Testis (tissue), 3 donors: ENCODE measurements around the gene RPN2. TPM values are rescaled to one million over a fixed set of nuclear protein-coding genes. Genes with fewer than 3 reads are reported as not detected.

Experiments
- DNase-seq: peaks from one replicate; pipeline ENCODE4 v3.0.0-alpha.2; 2019
- H3K27ac ChIP-seq, 2 donors: fragments of 200-600 bp; sonication (generic); one replicate each; pipeline ENCODE4 v1.5.1; 2019
- H3K27me3 ChIP-seq: fragments of 200-600 bp; sonication (generic); one replicate; pipeline ENCODE4 v1.5.1; 2019
- H3K36me3 ChIP-seq: fragments of 200-600 bp; sonication (generic); one replicate; pipeline ENCODE4 v1.5.1; 2017; ENCODE audit warnings: low read depth; ENCODE audit errors: missing control alignments
- H3K4me1 ChIP-seq: fragments of 200-600 bp; sonication (generic); one replicate; pipeline ENCODE4 v1.5.1; 2019
- H3K4me3 ChIP-seq, 2 donors: fragments of 200-600 bp; sonication (generic); one replicate each; pipeline ENCODE4 v1.5.1; 2017 to 2019
- H3K9me3 ChIP-seq: fragments of 200-600 bp; sonication (generic); one replicate; pipeline ENCODE4 v1.5.1; 2017
- CTCF ChIP-seq, 3 experiments: fragments of 450-650 bp in 2 of 3; fragments of 200-600 bp in 1 of 3; sonication (generic) in 1 of 3; IDR thresholded peaks; one replicate each; pipeline ENCODE4 v1.5.1; 2016 to 2019; ENCODE audit warnings: antibody characterized with exemption in 3 of 3, mild to moderate bottlenecking in 2 of 3, moderate library complexity in 1 of 3
- POLR2A ChIP-seq: fragments of 450-650 bp; IDR thresholded peaks from one replicate; pipeline ENCODE4 v1.6.1; 2017; ENCODE audit warnings: antibody characterized with exemption, mild to moderate bottlenecking, moderate library complexity
- WGBS, 2 donors: methylation state at CpG; one replicate each; pipeline ENCODE4 v1.1.5; 2018; 5-methylcytosine and 5-hydroxymethylcytosine counted together
- intact Hi-C: fragments of 100-400 bp; cut with DNase I; formaldehyde crosslinking; loops from one replicate; pipeline ENCODE4 v1.15.1; 2023; ENCODE audit warnings: low total_unique reads
- polyA plus RNA-seq: library from polyadenylated mRNA; stranded (reverse); fragments of 350-450 nt; fragmentation: Illumina TruSeq; extraction: RNeasy Lipid Tissue Mini Kit (QIAGEN cat#74804); gene quantifications from one replicate; pipeline ENCODE4 v1.2.3, GENCODE V29; 2014; ENCODE audit warnings: low read depth, low replicate concordance; ENCODE audit not compliant: insufficient read depth
- total RNA-seq, 2 donors: library from RNA; depleted of rRNA; stranded (reverse); fragments of >200 nt; gene quantifications; one replicate each; pipeline ENCODE4 v1.2.3, GENCODE V29; 2016

The RPN2 gene
- total and polyA plus RNA-seq, 3 donors from 2014 or later = 200 to 284 (median 235) TPM

DNA sequence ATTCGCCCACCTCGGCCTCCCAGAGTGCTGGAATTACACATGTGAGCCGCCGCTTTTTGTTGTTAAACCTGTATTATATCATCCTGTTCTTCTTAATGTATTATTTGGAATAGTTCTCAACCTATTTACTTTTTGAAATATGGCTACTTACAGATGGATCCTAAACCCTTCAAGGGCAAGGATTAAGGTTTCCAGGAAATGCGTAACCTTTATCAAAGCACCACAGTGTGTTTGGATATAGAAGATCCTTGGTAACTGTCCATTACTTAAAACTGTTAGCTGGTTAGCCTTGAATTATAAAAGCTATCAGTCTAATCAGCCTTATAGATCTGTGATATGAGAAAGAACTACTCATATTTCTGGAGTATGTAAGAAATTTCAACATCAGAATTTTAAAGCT lies 12.3 kb upstream of the RPN2 start:
- H3K27me3 ChIP-seq = no peaks in the 10 kb centered on the region
- no peak overlapping the region for H3K27ac ChIP-seq
- H3K4me1 ChIP-seq = no peaks in the 10 kb centered on the region
- intact Hi-C loops = no loop called here
- 96% methylated on average over 5 of the region's 5 CpGs for WGBS, 2 donors
- TF ChIP-seq POLR2A = no peak
- no peak for TF ChIP-seq CTCF (IDR thresholded peaks at IDR 0.05)
- H3K36me3 ChIP-seq = no peaks in the 10 kb centered on the region
- H3K4me3 ChIP-seq = no peak overlapping the region
- DNase-seq = no peak
- H3K9me3 ChIP-seq = no peaks in the 10 kb centered on the region

DNA sequence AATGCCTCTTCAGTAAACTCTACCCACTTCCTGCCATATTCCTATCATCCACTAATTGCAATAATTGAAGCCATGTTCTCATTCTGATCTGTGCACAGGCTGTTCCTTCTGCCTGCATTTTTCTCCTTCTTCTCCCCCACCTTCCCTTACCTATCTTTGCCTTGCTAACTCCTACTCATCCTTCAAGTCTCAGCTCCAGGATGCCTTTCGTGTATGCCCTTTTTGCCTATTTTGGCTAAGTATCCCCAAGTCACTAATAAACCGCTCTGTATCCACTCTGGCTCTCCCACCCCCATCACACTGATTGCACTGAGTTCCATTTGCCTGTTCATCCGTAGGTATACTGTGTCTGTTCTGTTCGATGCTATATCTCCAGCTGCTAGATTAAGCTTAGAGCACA lies 6.3 kb upstream of the RPN2 start:
- no peak for TF ChIP-seq CTCF (IDR thresholded peaks at IDR 0.05)
- TF ChIP-seq POLR2A = no peak
- WGBS, 2 donors = 92 to 94% methylated on average over 4 of the region's 4 CpGs

DNA sequence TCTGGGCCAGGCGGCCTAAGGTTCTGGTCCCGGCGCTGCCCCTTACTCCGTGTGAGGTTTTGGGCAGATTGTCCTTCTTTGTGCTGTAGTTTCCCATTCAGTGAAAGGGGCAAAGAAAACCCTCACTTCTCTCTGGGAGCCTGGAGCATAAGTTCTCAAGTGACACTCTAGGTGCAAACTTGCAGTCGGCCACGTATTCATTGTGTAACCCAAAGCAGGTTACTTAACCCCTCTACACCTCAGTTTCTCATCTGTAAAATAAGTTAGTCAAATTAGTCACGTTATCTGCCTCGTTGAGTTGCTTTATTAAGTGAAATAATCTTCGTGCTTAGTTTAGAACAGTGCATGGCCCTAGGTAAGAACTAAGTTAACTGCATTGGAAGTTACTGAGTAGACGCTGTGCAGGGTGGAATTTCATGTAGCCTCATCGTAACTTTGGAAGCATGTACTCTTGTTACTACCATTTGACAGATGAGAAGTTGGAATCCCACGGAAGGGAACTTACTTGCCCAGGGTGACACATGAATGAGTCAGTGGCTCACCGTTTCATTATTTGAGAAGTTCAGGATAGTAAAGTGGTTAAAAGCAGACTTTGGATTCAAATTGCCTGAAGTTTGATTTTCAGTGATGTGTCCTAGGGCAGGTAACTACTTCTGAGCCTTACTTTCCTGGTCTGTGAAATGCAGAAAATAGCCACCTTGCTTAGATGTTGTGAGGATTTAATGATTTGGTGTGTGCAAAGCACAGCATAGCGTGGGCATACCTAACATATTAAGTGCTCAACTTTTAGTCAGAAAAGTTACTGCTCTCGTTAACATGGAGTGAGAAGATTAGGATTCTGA lies 774 bp downstream of the RPN2 start:
- Histone ChIP-seq H3K27ac (peak overlapping the region; percentile 89 to 97), H3K36me3 (no peaks in the 10 kb centered on the region), H3K4me1 (peaks cover 23% of the 10 kb centered on the region), H3K27me3 (no peaks in the 10 kb centered on the region), H3K9me3 (no peaks in the 10 kb centered on the region), H3K4me3 (peak overlapping the region; percentile 83 to 85)
- no peak for TF ChIP-seq CTCF (IDR thresholded peaks at IDR 0.05)
- no peak for TF ChIP-seq POLR2A
- DNase-seq = no peak
- intact Hi-C loops = no loop called here
- WGBS, 2 donors = 3 to 5% methylated on average over 11 to 15 of the region's 15 CpGs

More for the DNA sequence above, 6.3 kb upstream of the RPN2 start:
- Histone ChIP-seq H3K27me3 (no peaks in the 10 kb centered on the region), H3K4me3 (no peak overlapping the region), H3K4me1 (peaks cover 4% of the 10 kb centered on the region), H3K36me3 (no peaks in the 10 kb centered on the region), H3K27ac (no peak overlapping the region), H3K9me3 (no peaks in the 10 kb centered on the region)
- DNase-seq = no peak
- intact Hi-C loops = no loop called here

- intact Hi-C loops = no loop called here
- 88 to 92% methylated on average over 5 of the region's 5 CpGs for WGBS, 2 donors
- no peak for DNase-seq
- Histone ChIP-seq H3K36me3 (no peaks in the 10 kb centered on the region), H3K27me3 (no peaks in the 10 kb centered on the region), H3K9me3 (no peaks in the 10 kb centered on the region), H3K4me1 (peaks cover 9% of the 10 kb centered on the region), H3K27ac (no peak overlapping the region), H3K4me3 (no peak overlapping the region)
- TF ChIP-seq CTCF (IDR thresholded peaks at IDR 0.05) (no peak), POLR2A (no peak)
These were observed 6.6 kb downstream of the RPN2 start for GRCh38 chr20:37185686-37186085.

DNA sequence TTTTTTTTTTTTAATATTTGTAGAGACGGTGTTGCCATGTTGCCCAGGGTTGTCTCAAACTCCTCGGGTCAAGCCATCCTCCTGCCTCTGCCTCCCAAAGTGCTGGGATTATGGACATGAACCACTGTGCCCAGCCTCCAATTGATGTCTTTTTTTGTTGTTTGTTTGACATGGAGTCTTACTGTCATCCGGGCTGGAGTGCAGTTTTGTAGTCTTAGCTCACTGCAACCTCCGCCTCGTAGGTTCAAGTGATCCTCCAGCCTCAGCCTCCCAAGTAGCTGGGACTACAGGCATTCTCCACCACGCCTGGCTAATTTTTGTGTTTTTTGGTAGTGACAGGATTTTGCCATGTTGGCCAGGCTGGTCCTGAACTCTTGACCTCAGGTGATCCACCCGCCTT lies 9.7 kb downstream of the RPN2 start:
- H3K27me3 ChIP-seq = no peaks in the 10 kb centered on the region
- H3K27ac ChIP-seq = no peak overlapping the region
- WGBS, 2 donors = 81 to 93% methylated on average over 6 to 7 of the region's 7 CpGs

More for the DNA sequence above, 9.7 kb downstream of the RPN2 start:
- no peak for DNase-seq
- H3K36me3 ChIP-seq = no peaks in the 10 kb centered on the region
- no peak overlapping the region for H3K4me3 ChIP-seq
- H3K9me3 ChIP-seq = no peaks in the 10 kb centered on the region
- peaks cover 11% of the 10 kb centered on the region for H3K4me1 ChIP-seq
- intact Hi-C loops = no loop called here
- TF ChIP-seq CTCF (IDR thresholded peaks at IDR 0.05) = no peak
- no peak for TF ChIP-seq POLR2A
